ENCODE measurements around the gene VTI1A.
"Not testable (repeated sequence)": the region's sequence is repeated elsewhere in the genome, so short reads cannot be mapped to it uniquely, and the experiment has no call there.

The VTI1A gene

GRCh38 chr10:112716924-112717413, 270.0 kb downstream of the VTI1A start:
- DNase-seq (ENCODE audit: low read depth, low spot score): peak; percentile 63

- no peak for DNase-seq (ENCODE audit: low read depth, low spot score)
Observed at GRCh38 chr10:112720178-112720577, 273.2 kb downstream of the VTI1A start.

- DNase-seq (ENCODE audit: low read depth, low spot score): peak; percentile 39
Observed at GRCh38 chr10:112721080-112721698, 274.2 kb downstream of the VTI1A start.

GRCh38 chr10:112722758-112723157, 275.7 kb downstream of the VTI1A start:
- no peak for DNase-seq (ENCODE audit: low read depth, low spot score)

- DNase-seq (ENCODE audit: low read depth, low spot score): no peak
Observed at GRCh38 chr10:112723876-112724275, 276.9 kb downstream of the VTI1A start.

GRCh38 chr10:112724404-112724991, 277.5 kb downstream of the VTI1A start:
- DNase-seq (ENCODE audit: low read depth, low spot score): no peak

GRCh38 chr10:112728118-112728883, 281.3 kb downstream of the VTI1A start:
- DNase-seq (ENCODE audit: low read depth, low spot score): no peak

GRCh38 chr10:112728997-112729396, 282.0 kb downstream of the VTI1A start:
- no peak for DNase-seq (ENCODE audit: low read depth, low spot score)

- DNase-seq (ENCODE audit: low read depth, low spot score): not testable (repeated sequence)
Observed at GRCh38 chr10:112731450-112731849, 284.4 kb downstream of the VTI1A start.

GRCh38 chr10:112732277-112732921, 285.4 kb downstream of the VTI1A start:
- DNase-seq (ENCODE audit: low read depth, low spot score): peak; percentile 71

- no peak for DNase-seq (ENCODE audit: low read depth, low spot score)
Observed at GRCh38 chr10:112735041-112735695, 288.2 kb downstream of the VTI1A start.

- peak; percentile 36 for DNase-seq (ENCODE audit: low read depth, low spot score)
Observed at GRCh38 chr10:112738606-112739591, 291.9 kb downstream of the VTI1A start.

- no peak for DNase-seq (ENCODE audit: low read depth, low spot score)
Observed at GRCh38 chr10:112739592-112740353, 292.8 kb downstream of the VTI1A start.

- no peak for DNase-seq (ENCODE audit: low read depth, low spot score)
Observed at GRCh38 chr10:112741830-112742402, 294.9 kb downstream of the VTI1A start.

- no peak for DNase-seq (ENCODE audit: low read depth, low spot score)
Observed at GRCh38 chr10:112744181-112745096, 297.4 kb downstream of the VTI1A start.

- DNase-seq (ENCODE audit: low read depth, low spot score): no peak
Observed at GRCh38 chr10:112746329-112746728, 299.3 kb downstream of the VTI1A start.

GRCh38 chr10:112750427-112751167, 303.6 kb downstream of the VTI1A start:
- DNase-seq (ENCODE audit: low read depth, low spot score): no peak

All from astrocyte of the hippocampus (primary cell).